Esophagus squamous epithelium (tissue), 5 donors: ENCODE results near the gene RGS5. TPM values are rescaled to one million over a fixed set of nuclear protein-coding genes. Genes with fewer than 3 reads are reported as not detected.
A peak's percentile ranks its signal among the peaks of the same experiment; 100 is the strongest.
"Not testable (repeated sequence)": the region's sequence is repeated elsewhere in the genome, so short reads cannot be mapped to it uniquely, and the experiment has no call there.

Experiments used
- DNase-seq: peaks from one replicate; lab custom pipeline; 2025; lab: John Stamatoyannopoulos, UW
- H3K27ac ChIP-seq, 4 donors: fragments of 200-600 bp; sonication (generic); one replicate each; pipeline ENCODE4 v1.5.1; 2016 to 2019; ENCODE audit warnings: mild to moderate bottlenecking in 1 of 4
- H3K27me3 ChIP-seq, 4 donors: fragments of 200-600 bp; sonication (generic); 1 replicate in 3 of 4; 2 replicates in 1 of 4; pipeline versions ENCODE4 v1.5.1 to v1.6.0; 2017 to 2021; ENCODE audit warnings: antibody characterized with exemption in 1 of 4
- H3K36me3 ChIP-seq, 3 donors: fragments of 200-600 bp; sonication (generic); one replicate each; pipeline ENCODE4 v1.5.1; 2016 to 2019
- H3K4me1 ChIP-seq, 3 donors: fragments of 200-600 bp; sonication (generic); one replicate each; pipeline ENCODE4 v1.5.1; 2017 to 2019
- H3K4me3 ChIP-seq, 4 donors: fragments of 200-600 bp; sonication (generic); 1 replicate in 3 of 4; 2 replicates in 1 of 4; pipeline ENCODE4 v1.5.1; 2016 to 2019; ENCODE audit warnings: mild to moderate bottlenecking in 2 of 4, moderate library complexity in 1 of 4
- H3K9me3 ChIP-seq, 3 donors: fragments of 200-600 bp; sonication (generic); one replicate each; pipeline ENCODE4 v1.5.1; 2016 to 2019
- POLR2A ChIP-seq, 4 donors: fragments of 450-650 bp; IDR thresholded peaks; one replicate each; pipeline ENCODE4 v1.6.1; 2017; ENCODE audit warnings: antibody characterized with exemption in 4 of 4, mild to moderate bottlenecking in 4 of 4, moderate library complexity in 3 of 4
- WGBS, 2 donors: methylation state at CpG; one replicate each; pipeline ENCODE4 v1.1.5; 2018; 5-methylcytosine and 5-hydroxymethylcytosine counted together
- intact Hi-C: fragments of 100-400 bp; cut with DNase I; formaldehyde crosslinking; loops from one replicate; pipeline ENCODE4 v1.15.0; 2022
- total RNA-seq, 4 donors: library from RNA; depleted of rRNA; stranded (reverse); fragments of >200 nt; gene quantifications; one replicate each; pipeline ENCODE4 v1.1.0, GENCODE V29; 2016
- TF ChIP-seq, protein P1 (sequence below), 6 experiments: fragments of 450-650 bp in 4 of 6; fragments of 200-600 bp in 2 of 6; sonication (generic) in 2 of 6; IDR thresholded peaks; one replicate each; pipeline ENCODE4 v1.5.1; 2016 to 2019; ENCODE audit warnings: antibody characterized with exemption in 6 of 6, mild to moderate bottlenecking in 4 of 6, moderate library complexity in 4 of 6
- donor health status: DM: yes; HTN: yes; CAD: no.

Gene RGS5, protein sequence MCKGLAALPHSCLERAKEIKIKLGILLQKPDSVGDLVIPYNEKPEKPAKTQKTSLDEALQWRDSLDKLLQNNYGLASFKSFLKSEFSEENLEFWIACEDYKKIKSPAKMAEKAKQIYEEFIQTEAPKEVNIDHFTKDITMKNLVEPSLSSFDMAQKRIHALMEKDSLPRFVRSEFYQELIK
- 10 to 100 TPM; 11.3 to 55.7 (median 23.3) TPM for total RNA-seq

DNA sequence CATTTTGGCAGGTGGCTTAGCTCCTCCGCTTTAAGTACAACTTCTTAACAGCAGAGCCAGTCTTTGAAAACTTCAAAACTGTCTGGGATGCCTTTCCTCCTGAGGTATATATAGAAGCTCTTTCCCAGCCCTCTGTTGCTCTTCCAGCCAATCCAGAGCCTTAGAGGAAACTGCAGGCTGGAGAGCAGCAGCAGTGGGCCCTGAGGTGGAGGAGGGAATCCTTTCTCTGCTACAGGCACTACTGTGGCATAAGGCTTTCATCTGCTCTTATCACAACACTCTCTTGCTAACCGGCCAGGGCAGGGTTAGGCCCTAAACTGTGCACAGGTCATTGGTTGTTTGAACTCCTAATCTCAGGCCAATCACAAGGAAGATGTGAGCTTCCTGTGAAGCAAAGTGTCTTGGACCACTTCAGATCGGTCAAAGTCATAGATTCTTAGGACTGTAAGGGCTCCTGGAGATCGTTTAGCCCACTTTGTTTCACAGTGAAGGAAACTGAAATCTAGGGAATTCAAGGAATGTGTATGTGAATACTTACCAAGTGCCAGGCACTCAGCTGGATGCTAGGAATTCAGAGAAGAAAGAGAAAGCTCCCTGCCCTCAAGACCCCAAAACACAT is at the start of gene RGS5:
TSS of gene RGS5 (minus strand) at position 84 of the 619 bp plus-strand sequence. CDS start at position 3, 81 bp downstream.
- H3K4me1 ChIP-seq = no peaks in the 10 kb centered on the region
- no peaks in the 10 kb centered on the region for H3K36me3 ChIP-seq
- no peak for DNase-seq
- no peaks in the 10 kb centered on the region for H3K9me3 ChIP-seq
- intact Hi-C loops = no loop called here
- no peak within 1 kb of the TSS for H3K27ac ChIP-seq
- 52 to 57% methylated on average over 4 of the region's 4 CpGs for WGBS, 2 donors
- peak within 1 kb of the TSS in 3 of 4 donors; percentile 6 to 42 (median 8) for H3K4me3 ChIP-seq
- TF ChIP-seq POLR2A (IDR thresholded peaks at IDR 0.05) = no peak
- TF ChIP-seq, protein P1, sequence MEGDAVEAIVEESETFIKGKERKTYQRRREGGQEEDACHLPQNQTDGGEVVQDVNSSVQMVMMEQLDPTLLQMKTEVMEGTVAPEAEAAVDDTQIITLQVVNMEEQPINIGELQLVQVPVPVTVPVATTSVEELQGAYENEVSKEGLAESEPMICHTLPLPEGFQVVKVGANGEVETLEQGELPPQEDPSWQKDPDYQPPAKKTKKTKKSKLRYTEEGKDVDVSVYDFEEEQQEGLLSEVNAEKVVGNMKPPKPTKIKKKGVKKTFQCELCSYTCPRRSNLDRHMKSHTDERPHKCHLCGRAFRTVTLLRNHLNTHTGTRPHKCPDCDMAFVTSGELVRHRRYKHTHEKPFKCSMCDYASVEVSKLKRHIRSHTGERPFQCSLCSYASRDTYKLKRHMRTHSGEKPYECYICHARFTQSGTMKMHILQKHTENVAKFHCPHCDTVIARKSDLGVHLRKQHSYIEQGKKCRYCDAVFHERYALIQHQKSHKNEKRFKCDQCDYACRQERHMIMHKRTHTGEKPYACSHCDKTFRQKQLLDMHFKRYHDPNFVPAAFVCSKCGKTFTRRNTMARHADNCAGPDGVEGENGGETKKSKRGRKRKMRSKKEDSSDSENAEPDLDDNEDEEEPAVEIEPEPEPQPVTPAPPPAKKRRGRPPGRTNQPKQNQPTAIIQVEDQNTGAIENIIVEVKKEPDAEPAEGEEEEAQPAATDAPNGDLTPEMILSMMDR (IDR thresholded peaks at IDR 0.05) = no peak
- no peaks in the 10 kb centered on the region for H3K27me3 ChIP-seq

- intact Hi-C loops = no loop called here
- Histone ChIP-seq H3K4me1 (no peaks in the 10 kb centered on the region), H3K27ac (no peak overlapping the region), H3K27me3 (no peaks in the 10 kb centered on the region), H3K36me3 (no peaks in the 10 kb centered on the region), H3K9me3 (no peaks in the 10 kb centered on the region), H3K4me3 (no peak overlapping the region)
- DNase-seq = no peak
- TF ChIP-seq, protein P1 (IDR thresholded peaks at IDR 0.05) = no peak
- TF ChIP-seq POLR2A (IDR thresholded peaks at IDR 0.05) = no peak
- WGBS, 2 donors = 63 to 68% methylated on average over 2 of the region's 2 CpGs
These were observed 47.8 kb upstream of the RGS5 start for GRCh38 chr1:163250382-163250974.

- Histone ChIP-seq H3K27ac (no peak overlapping the region), H3K36me3 (no peaks in the 10 kb centered on the region), H3K4me3 (no peak overlapping the region), H3K27me3 (no peaks in the 10 kb centered on the region), H3K9me3 (no peaks in the 10 kb centered on the region), H3K4me1 (peaks cover 0 to 15% (median 4%) of the 10 kb centered on the region in 3 donors)
- no peak for DNase-seq
- TF ChIP-seq, protein P1 (IDR thresholded peaks at IDR 0.05) = no peak
- TF ChIP-seq POLR2A (IDR thresholded peaks at IDR 0.05) = no peak
- intact Hi-C loops = no loop called here
These were observed 45.3 kb upstream of the RGS5 start for GRCh38 chr1:163248064-163248463.

- H3K9me3 ChIP-seq, DNase-seq, H3K27me3 ChIP-seq, H3K36me3 ChIP-seq, intact Hi-C loops, H3K4me3 ChIP-seq: not testable (repeated sequence)
- 95 to 100% methylated on average over 1 of the region's 1 CpG for WGBS, 2 donors
- H3K27ac ChIP-seq = peak overlapping the region in 1 of 4 donors; percentile 27
- H3K4me1 ChIP-seq = peaks cover 0 to 21% (median 4%) of the 10 kb centered on the region in 3 donors
These were observed 41.9 kb upstream of the RGS5 start for GRCh38 chr1:163244648-163245047.

DNA sequence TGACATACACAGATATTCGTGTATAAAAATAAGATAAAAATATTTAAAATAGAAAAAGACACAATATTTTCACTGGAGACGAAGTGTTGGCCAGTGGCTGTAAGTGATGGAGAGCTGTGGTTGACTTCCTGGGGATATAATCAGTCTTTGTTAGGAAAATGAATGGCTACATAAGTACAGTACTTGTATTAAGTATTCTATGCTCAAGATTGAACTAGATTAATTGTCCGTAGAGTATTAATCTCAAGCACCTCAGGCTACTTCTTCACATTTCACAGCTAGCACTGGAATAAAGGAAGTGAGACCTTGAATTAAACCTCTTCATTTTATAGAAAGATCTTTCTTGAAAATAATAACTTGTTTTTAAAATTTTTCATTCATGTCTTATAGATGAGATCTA is 39.0 kb upstream of the RGS5 start:
- H3K36me3 ChIP-seq = no peaks in the 10 kb centered on the region
- WGBS, 2 donors = 47 to 84% methylated on average over 3 of the region's 3 CpGs
- intact Hi-C loops = no loop called here
- no peak overlapping the region for H3K27ac ChIP-seq
- DNase-seq = no peak
- no peak overlapping the region for H3K4me3 ChIP-seq
- no peak for TF ChIP-seq POLR2A (IDR thresholded peaks at IDR 0.05)
- TF ChIP-seq, protein P1 (IDR thresholded peaks at IDR 0.05) = no peak
- H3K9me3 ChIP-seq = no peaks in the 10 kb centered on the region
- H3K4me1 ChIP-seq = peaks cover 0 to 21% (median 4%) of the 10 kb centered on the region in 3 donors
- H3K27me3 ChIP-seq = no peaks in the 10 kb centered on the region
